Neural crest cell (in vitro differentiated cells): ENCODE measurements around the gene LDB2. TPM values are rescaled to one million over a fixed set of nuclear protein-coding genes. Genes with fewer than 3 reads are reported as not detected.

Experiments
- DNase-seq: peaks from one replicate; pipeline ENCODE4 v3.0.0; 2021; ENCODE audit warnings: low read depth, mixed read lengths, low spot score
- H3K27ac Mint-ChIP-seq: one replicate; pipeline ENCODE4 v1.8.0; 2021; ENCODE audit warnings: mild to moderate bottlenecking, mixed read lengths; ENCODE audit not compliant: unreplicated experiment
- H3K27me3 Mint-ChIP-seq: 2 replicates; pipeline ENCODE4 v1.8.0; 2021; ENCODE audit warnings: low read depth, mild to moderate bottlenecking, mixed read lengths
- H3K36me3 Mint-ChIP-seq: 2 replicates; pipeline ENCODE4 v1.8.0; 2021; ENCODE audit warnings: low read depth, mild to moderate bottlenecking, mixed read lengths
- H3K4me1 Mint-ChIP-seq: 2 replicates; pipeline ENCODE4 v1.8.0; 2021; ENCODE audit warnings: mixed read lengths
- H3K4me3 Mint-ChIP-seq: one replicate; pipeline ENCODE4 v1.8.0; 2021; ENCODE audit warnings: mild to moderate bottlenecking, mixed read lengths
- H3K9me3 Mint-ChIP-seq: 2 replicates; pipeline ENCODE4 v1.8.0; 2021; ENCODE audit warnings: mixed read lengths
- CTCF ChIP-seq: fragments of 200-600 bp; sonication (generic); conservative IDR thresholded peaks from 2 replicates; pipeline ENCODE4 v1.5.0; 2021; ENCODE audit warnings: antibody characterized with exemption, mild to moderate bottlenecking
- total RNA-seq: library from RNA; stranded (reverse); gene quantifications from 2 replicates; pipeline ENCODE4 v1.2.1, GENCODE V29; 2021

LDB2 gene
- total RNA-seq, 1 donor from 2014 or later, result 12.7 TPM

GRCh38 chr4:16665942-16666551 lies 232.4 kb downstream of the LDB2 start:
- Mint-ChIP-seq H3K36me3 (peaks cover 4% of the 10 kb centered on the region), H3K4me3 (no peak overlapping the region), H3K27ac (peak overlapping the region; percentile 3), H3K9me3 (peaks cover 5% of the 10 kb centered on the region), H3K4me1 (no peaks in the 10 kb centered on the region), H3K27me3 (no peaks in the 10 kb centered on the region)
- DNase-seq, result no peak
- TF ChIP-seq CTCF, result no peak

- TF ChIP-seq CTCF, result no peak
- H3K9me3 Mint-ChIP-seq, result peaks cover 5% of the 10 kb centered on the region
- no peaks in the 10 kb centered on the region for H3K27me3 Mint-ChIP-seq
- peaks cover 5% of the 10 kb centered on the region for H3K4me1 Mint-ChIP-seq
- no peak for DNase-seq
- peaks cover 4% of the 10 kb centered on the region for H3K36me3 Mint-ChIP-seq
- no peak overlapping the region for H3K4me3 Mint-ChIP-seq
- no peak overlapping the region for H3K27ac Mint-ChIP-seq
Measured at GRCh38 chr4:16663732-16664131, 234.7 kb downstream of the LDB2 start.

- Mint-ChIP-seq H3K4me3 (no peak overlapping the region), H3K27ac (no peak overlapping the region), H3K36me3 (peaks cover 4% of the 10 kb centered on the region), H3K4me1 (peaks cover 5% of the 10 kb centered on the region), H3K27me3 (no peaks in the 10 kb centered on the region), H3K9me3 (peaks cover 5% of the 10 kb centered on the region)
- no peak for DNase-seq
- no peak for TF ChIP-seq CTCF
Measured at GRCh38 chr4:16663307-16663706, 235.1 kb downstream of the LDB2 start.

- Mint-ChIP-seq H3K4me3 (no peak overlapping the region), H3K27me3 (no peaks in the 10 kb centered on the region), H3K36me3 (peaks cover 4% of the 10 kb centered on the region), H3K4me1 (peaks cover 5% of the 10 kb centered on the region), H3K9me3 (peaks cover 5% of the 10 kb centered on the region), H3K27ac (no peak overlapping the region)
- TF ChIP-seq CTCF, result no peak
- DNase-seq, result no peak
Measured at GRCh38 chr4:16661813-16662212, 236.6 kb downstream of the LDB2 start.

GRCh38 chr4:16660656-16661055 lies 237.8 kb downstream of the LDB2 start:
- H3K9me3 Mint-ChIP-seq, result peaks cover 5% of the 10 kb centered on the region
- no peak overlapping the region for H3K27ac Mint-ChIP-seq
- H3K4me1 Mint-ChIP-seq, result peaks cover 5% of the 10 kb centered on the region
- no peaks in the 10 kb centered on the region for H3K27me3 Mint-ChIP-seq
- no peak for DNase-seq
- no peak overlapping the region for H3K4me3 Mint-ChIP-seq
- TF ChIP-seq CTCF, result no peak
- H3K36me3 Mint-ChIP-seq, result peaks cover 4% of the 10 kb centered on the region
